H9 (cell line): ENCODE data around the gene REV1. TPM values are rescaled to one million over a fixed set of nuclear protein-coding genes. Genes with fewer than 3 reads are reported as not detected.

Experiments used
- DNase-seq: peaks from one replicate; pipeline ENCODE4 v3.0.0-alpha.2; 2017
- H2AFZ ChIP-seq: one replicate; pipeline ENCODE4 v1.6.1; 2013; ENCODE audit warnings: mild to moderate bottlenecking, low read length, control low read depth, moderate library complexity
- H2AK5ac ChIP-seq: 2 replicates; pipeline ENCODE4 v1.6.1; 2013; ENCODE audit warnings: low read length, control low read depth, mixed read lengths; ENCODE audit not compliant: insufficient read length
- H2BK120ac ChIP-seq: one replicate; pipeline ENCODE4 v1.6.1; 2013; ENCODE audit warnings: low read depth, mild to moderate bottlenecking, low read length, control low read depth, inconsistent platforms; ENCODE audit not compliant: poor library complexity, severe bottlenecking
- H2BK12ac ChIP-seq: 2 replicates; pipeline ENCODE4 v1.6.1; 2013; ENCODE audit warnings: low read length, control low read depth, mixed read lengths, low read depth; ENCODE audit not compliant: insufficient read length
- H2BK15ac ChIP-seq: 2 replicates; pipeline ENCODE4 v1.6.1; 2013; ENCODE audit warnings: low read depth, low read length, control low read depth
- H2BK20ac ChIP-seq: one replicate; pipeline ENCODE4 v1.6.1; 2013; ENCODE audit warnings: low read depth, mild to moderate bottlenecking, low read length, control low read depth, inconsistent platforms; ENCODE audit not compliant: poor library complexity, severe bottlenecking
- H2BK5ac ChIP-seq: 2 replicates; pipeline ENCODE4 v1.6.1; 2013; ENCODE audit warnings: low read length, control low read depth, mixed read lengths; ENCODE audit not compliant: insufficient read length
- H3K14ac ChIP-seq: 2 replicates; pipeline ENCODE4 v1.6.1; 2013; ENCODE audit warnings: low read length, control low read depth; ENCODE audit not compliant: insufficient read depth
- H3K18ac ChIP-seq: 2 replicates; pipeline ENCODE4 v1.6.1; 2013; ENCODE audit warnings: low read depth, mild to moderate bottlenecking, mixed read lengths, low read length, control low read depth; ENCODE audit not compliant: insufficient read length
- H3K23ac ChIP-seq: 2 replicates; pipeline ENCODE4 v1.6.1; 2013; ENCODE audit warnings: low read length, control low read depth, mixed read lengths, low read depth; ENCODE audit not compliant: insufficient read length
- H3K23me2 ChIP-seq: 2 replicates; pipeline ENCODE4 v1.6.1; 2013; ENCODE audit warnings: low read depth, mild to moderate bottlenecking, mixed read lengths, low read length, control low read depth; ENCODE audit not compliant: insufficient read length, poor library complexity, severe bottlenecking
- H3K27ac ChIP-seq: 2 replicates; pipeline ENCODE4 v1.5.1; 2013; ENCODE audit warnings: low read length, control low read depth, mixed read lengths, low read depth; ENCODE audit not compliant: insufficient read length
- H3K27me3 ChIP-seq: 2 replicates; pipeline ENCODE4 v1.6.1; 2013; ENCODE audit warnings: low read length, control low read depth, inconsistent platforms; ENCODE audit not compliant: insufficient read depth
- H3K4ac ChIP-seq: 2 replicates; pipeline ENCODE4 v1.6.1; 2013; ENCODE audit warnings: low read depth, mild to moderate bottlenecking, control low read depth, inconsistent platforms, low read length, moderate library complexity
- H3K4me1 ChIP-seq: 2 replicates; pipeline ENCODE4 v1.6.1; 2013; ENCODE audit warnings: low read length, control low read depth, inconsistent platforms; ENCODE audit not compliant: insufficient read depth
- H3K4me2 ChIP-seq: 2 replicates; pipeline ENCODE4 v1.6.1; 2013; ENCODE audit warnings: low read length, control low read depth, mixed read lengths; ENCODE audit not compliant: insufficient read length, insufficient read depth
- H3K56ac ChIP-seq: 2 replicates; pipeline ENCODE4 v1.6.1; 2013; ENCODE audit warnings: low read depth, mild to moderate bottlenecking, mixed read lengths, low read length, control low read depth; ENCODE audit not compliant: insufficient read length
- H3K79me1 ChIP-seq: 2 replicates; pipeline ENCODE4 v1.6.1; 2013; ENCODE audit warnings: low read depth, mild to moderate bottlenecking, moderate library complexity, low read length, control low read depth, inconsistent platforms; ENCODE audit not compliant: insufficient read depth, poor library complexity, severe bottlenecking
- H3K79me2 ChIP-seq: 2 replicates; pipeline ENCODE4 v1.6.1; 2013; ENCODE audit warnings: low read length, control low read depth, inconsistent platforms; ENCODE audit not compliant: insufficient read depth
- H3K9ac ChIP-seq: 2 replicates; pipeline ENCODE4 v1.6.1; 2013; ENCODE audit warnings: low read length, control low read depth, mixed read lengths; ENCODE audit not compliant: insufficient read length; ENCODE audit errors: extremely low read depth
- H3K9me3 ChIP-seq: one replicate; pipeline ENCODE4 v1.6.1; 2013; ENCODE audit warnings: low read depth, low read length, inconsistent platforms; ENCODE audit not compliant: control insufficient read depth
- H3T11ph ChIP-seq: one replicate; pipeline ENCODE4 v1.6.1; 2013; ENCODE audit warnings: mild to moderate bottlenecking, low read length, control low read depth, inconsistent platforms
- H4K20me1 ChIP-seq: one replicate; pipeline ENCODE4 v1.6.1; 2013; ENCODE audit not compliant: control insufficient read depth, insufficient read length, insufficient read depth
- H4K5ac ChIP-seq: 2 replicates; pipeline ENCODE4 v1.6.1; 2013; ENCODE audit warnings: low read depth, mild to moderate bottlenecking, mixed read lengths, low read length, control low read depth; ENCODE audit not compliant: insufficient read length
- H4K8ac ChIP-seq: replicated peaks from 2 replicates; pipeline ENCODE4 v1.6.1; 2013; ENCODE audit warnings: low read length, control low read depth, mixed read lengths, low read depth; ENCODE audit not compliant: insufficient read length
- H4K91ac ChIP-seq: 2 replicates; pipeline ENCODE4 v1.6.1; 2013; ENCODE audit warnings: low read depth, mild to moderate bottlenecking, moderate library complexity, mixed read lengths, low read length, control low read depth; ENCODE audit not compliant: insufficient read length
- H3K27ac Mint-ChIP-seq, 3 experiments: 2 replicates in 2 of 3; 3 replicates in 1 of 3; pipeline ENCODE4 v1.8.0; 2020 to 2021; ENCODE audit warnings: mixed read lengths in 3 of 3, mild to moderate bottlenecking in 1 of 3, moderate library complexity in 1 of 3
- H3K27me3 Mint-ChIP-seq: 2 replicates; pipeline ENCODE4 v1.8.0; 2021; ENCODE audit warnings: low read depth, mild to moderate bottlenecking, moderate library complexity, mixed read lengths
- H3K36me3 Mint-ChIP-seq, 3 experiments: 2 replicates in 2 of 3; 3 replicates in 1 of 3; pipeline ENCODE4 v1.8.0; 2020 to 2021; ENCODE audit warnings: low read depth in 3 of 3, mixed read lengths in 3 of 3; ENCODE audit not compliant: insufficient read depth in 1 of 3
- H3K4me1 Mint-ChIP-seq, 2 experiments: 2 replicates each; pipeline ENCODE4 v1.8.0; 2020; ENCODE audit warnings: mixed read lengths in 2 of 2
- H3K4me3 Mint-ChIP-seq, 2 experiments: 2 replicates in 1 of 2; 3 replicates in 1 of 2; pipeline ENCODE4 v1.8.0; 2020 to 2021; ENCODE audit warnings: mild to moderate bottlenecking in 2 of 2, mixed read lengths in 2 of 2, moderate library complexity in 1 of 2
- H3K9me3 Mint-ChIP-seq, 2 experiments: 2 replicates in 1 of 2; 3 replicates in 1 of 2; pipeline ENCODE4 v1.8.0; 2020; ENCODE audit warnings: mild to moderate bottlenecking in 2 of 2, mixed read lengths in 2 of 2, moderate library complexity in 1 of 2
- WGBS: extraction: QIAGEN DNeasy Blood & Tissue Kit; methylation state at CpG from one replicate; pipeline ENCODE4 v1.1.7; 2013; ENCODE audit warnings: missing lambda C conversion rate, low lambda C conversion rate, mixed read lengths; ENCODE audit not compliant: insufficient read length; ENCODE audit errors: extremely low coverage; 5-methylcytosine and 5-hydroxymethylcytosine counted together
- total RNA-seq: library from RNA; stranded (reverse); gene quantifications from 2 replicates; pipeline ENCODE4 v1.2.1, GENCODE V29; 2021
- TF ChIP-seq, protein P1 (sequence below): fragments of 200-600 bp; sonication (generic); conservative IDR thresholded peaks from 3 replicates; pipeline ENCODE4 v1.8.0; 2021; ENCODE audit warnings: antibody characterized with exemption, mild to moderate bottlenecking

REV1 gene
- total RNA-seq, 1 experiment from 2014 or later = 41.6 TPM

DNA sequence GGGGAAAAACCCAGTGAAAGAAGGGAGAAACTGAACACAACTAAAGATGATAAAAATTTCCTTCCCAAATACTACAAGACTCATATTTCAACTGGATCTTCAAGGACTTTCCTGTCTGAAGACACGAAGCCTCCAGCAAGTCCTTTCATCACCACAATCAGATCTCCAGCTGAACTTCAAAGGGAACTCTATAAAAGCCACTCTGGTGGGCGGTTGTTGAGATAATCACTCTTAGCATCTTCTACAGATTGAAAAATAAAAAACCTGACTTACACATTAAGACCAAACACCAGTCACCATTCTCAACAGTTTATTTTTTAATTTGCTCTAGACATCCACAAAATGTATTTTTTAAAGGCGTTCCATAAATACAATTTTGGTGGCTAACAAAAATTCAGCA lies 4.4 kb downstream of the REV1 start:
- Histone ChIP-seq H4K5ac (no peak overlapping the region), H2BK120ac (no peak overlapping the region), H4K91ac (no peak overlapping the region), H4K8ac (no peak overlapping the region), H3K4me1 (peaks cover 3% of the 10 kb centered on the region), H2BK20ac (no peak overlapping the region), H3K14ac (no peak overlapping the region), H3K4ac (no peak overlapping the region), H2BK12ac (no peak overlapping the region), H4K20me1 (no peaks in the 10 kb centered on the region), H3T11ph (no peak overlapping the region), H3K79me2 (peaks cover 49% of the 10 kb centered on the region), H2AFZ (no peak overlapping the region), H2BK5ac (no peak overlapping the region), H3K23ac (no peak overlapping the region), H2AK5ac (no peak overlapping the region), H3K56ac (no peak overlapping the region), H3K23me2 (peaks cover 4% of the 10 kb centered on the region), H3K79me1 (no peaks in the 10 kb centered on the region), H3K9me3 (no peaks in the 10 kb centered on the region), H3K27ac (no peak overlapping the region), H3K18ac (no peak overlapping the region), H2BK15ac (no peak overlapping the region), H3K27me3 (no peaks in the 10 kb centered on the region), H3K9ac (no peak overlapping the region), H3K4me2 (no peak overlapping the region)
- no CpG with 5 or more reads among the region's 3 CpGs for WGBS
- Mint-ChIP-seq H3K27ac (no peak overlapping the region), H3K9me3 (peaks cover 0 to 4% of the 10 kb centered on the region in 2 experiments; a peak in 2 of 5 replicates), H3K4me1 (peaks cover 38 to 43% of the 10 kb centered on the region in 2 experiments), H3K36me3 (peaks cover 4 to 6% (median 4%) of the 10 kb centered on the region in 3 experiments; a peak in 5 of 7 replicates), H3K4me3 (no peak overlapping the region), H3K27me3 (no peaks in the 10 kb centered on the region)
- no peak for DNase-seq
- TF ChIP-seq, protein P1, sequence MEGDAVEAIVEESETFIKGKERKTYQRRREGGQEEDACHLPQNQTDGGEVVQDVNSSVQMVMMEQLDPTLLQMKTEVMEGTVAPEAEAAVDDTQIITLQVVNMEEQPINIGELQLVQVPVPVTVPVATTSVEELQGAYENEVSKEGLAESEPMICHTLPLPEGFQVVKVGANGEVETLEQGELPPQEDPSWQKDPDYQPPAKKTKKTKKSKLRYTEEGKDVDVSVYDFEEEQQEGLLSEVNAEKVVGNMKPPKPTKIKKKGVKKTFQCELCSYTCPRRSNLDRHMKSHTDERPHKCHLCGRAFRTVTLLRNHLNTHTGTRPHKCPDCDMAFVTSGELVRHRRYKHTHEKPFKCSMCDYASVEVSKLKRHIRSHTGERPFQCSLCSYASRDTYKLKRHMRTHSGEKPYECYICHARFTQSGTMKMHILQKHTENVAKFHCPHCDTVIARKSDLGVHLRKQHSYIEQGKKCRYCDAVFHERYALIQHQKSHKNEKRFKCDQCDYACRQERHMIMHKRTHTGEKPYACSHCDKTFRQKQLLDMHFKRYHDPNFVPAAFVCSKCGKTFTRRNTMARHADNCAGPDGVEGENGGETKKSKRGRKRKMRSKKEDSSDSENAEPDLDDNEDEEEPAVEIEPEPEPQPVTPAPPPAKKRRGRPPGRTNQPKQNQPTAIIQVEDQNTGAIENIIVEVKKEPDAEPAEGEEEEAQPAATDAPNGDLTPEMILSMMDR = no peak
